Central memory CD8-positive, alpha-beta T cell (primary cell): Measurements from ENCODE around the gene SZRD1.
"Not testable (repeated sequence)": the region's sequence is repeated elsewhere in the genome, so short reads cannot be mapped to it uniquely, and the experiment has no call there.

Experiments used
- ATAC-seq: fragments of 150-1000 bp; cut with Tn5 transposase; replicated peaks from 2 replicates; pipeline ENCODE4 v1.10.0; 2022; ENCODE audit warnings: mild to moderate bottlenecking, moderate FRiP score, moderate number of reproducible peaks; ENCODE audit not compliant: poor library complexity, severe bottlenecking; ENCODE audit errors: extremely low read depth
- DNase-seq, 2 donors: peaks; one replicate each; pipeline ENCODE4 v3.0.0; 2021; ENCODE audit warnings: low spot score in 2 of 2
- H3K27ac Mint-ChIP-seq: one replicate; pipeline ENCODE4 v1.8.0; 2022; ENCODE audit warnings: low read depth, mild to moderate bottlenecking, moderate library complexity, mixed read lengths
- H3K27me3 Mint-ChIP-seq: one replicate; pipeline ENCODE4 v1.8.0; 2022; ENCODE audit warnings: mixed read lengths
- H3K36me3 Mint-ChIP-seq: one replicate; pipeline ENCODE4 v1.8.0; 2022; ENCODE audit warnings: mild to moderate bottlenecking, moderate library complexity, mixed read lengths; ENCODE audit not compliant: insufficient read depth
- H3K4me1 Mint-ChIP-seq: one replicate; pipeline ENCODE4 v1.8.0; 2022; ENCODE audit warnings: mixed read lengths
- H3K4me3 Mint-ChIP-seq: one replicate; pipeline ENCODE4 v1.8.0; 2022; ENCODE audit warnings: mild to moderate bottlenecking, moderate library complexity, mixed read lengths
- H3K9me3 Mint-ChIP-seq: one replicate; pipeline ENCODE4 v1.8.0; 2022; ENCODE audit warnings: mixed read lengths

The SZRD1 gene

GRCh38 chr1:16349847-16350406 lies 17.1 kb upstream of the SZRD1 start:
- ATAC-seq (no peak), DNase-seq (no peak)
- H3K36me3 Mint-ChIP-seq = peaks cover 8% of the 10 kb centered on the region
- H3K4me3 Mint-ChIP-seq = peak overlapping the region; percentile 88
- H3K27ac Mint-ChIP-seq = peak overlapping the region; percentile 87
- H3K27me3 Mint-ChIP-seq = no peaks in the 10 kb centered on the region
- H3K4me1 Mint-ChIP-seq = peaks cover 18% of the 10 kb centered on the region
- H3K9me3 Mint-ChIP-seq = no peaks in the 10 kb centered on the region

- ATAC-seq (no peak), DNase-seq (no peak)
- Mint-ChIP-seq H3K4me3 (peak overlapping the region; percentile 88), H3K36me3 (peaks cover 10% of the 10 kb centered on the region), H3K9me3 (no peaks in the 10 kb centered on the region), H3K4me1 (peaks cover 13% of the 10 kb centered on the region), H3K27me3 (no peaks in the 10 kb centered on the region), H3K27ac (peak overlapping the region; percentile 87)
These were observed 15.5 kb upstream of the SZRD1 start for GRCh38 chr1:16351456-16351993.

GRCh38 chr1:16351994-16352841 lies 14.8 kb upstream of the SZRD1 start, which contains the start of gene FBXO42:
TSS of gene FBXO42 (minus strand) at chr1:16352480. CDS start at chr1:16315418, 37,062 bp downstream.
- H3K27ac Mint-ChIP-seq = peak within 1 kb of the TSS; percentile 87
- no peaks in the 10 kb centered on the region for H3K27me3 Mint-ChIP-seq
- H3K9me3 Mint-ChIP-seq = no peaks in the 10 kb centered on the region
- peak within 1 kb of the TSS; percentile 88 for H3K4me3 Mint-ChIP-seq
- DNase-seq = peak; percentile 84 to 90
- peaks cover 13% of the 10 kb centered on the region for H3K4me1 Mint-ChIP-seq
- ATAC-seq = peak; percentile 94
- peaks cover 10% of the 10 kb centered on the region for H3K36me3 Mint-ChIP-seq

- H3K27ac Mint-ChIP-seq = peak overlapping the region; percentile 87
- H3K4me3 Mint-ChIP-seq = peak overlapping the region; percentile 88
- no peaks in the 10 kb centered on the region for H3K27me3 Mint-ChIP-seq
- no peaks in the 10 kb centered on the region for H3K9me3 Mint-ChIP-seq
- ATAC-seq (no peak), DNase-seq (no peak)
- peaks cover 13% of the 10 kb centered on the region for H3K4me1 Mint-ChIP-seq
- H3K36me3 Mint-ChIP-seq = peaks cover 10% of the 10 kb centered on the region
These were observed 14.1 kb upstream of the SZRD1 start for GRCh38 chr1:16352842-16353535.

GRCh38 chr1:16354619-16355018 lies 12.4 kb upstream of the SZRD1 start:
- Mint-ChIP-seq H3K36me3 (peaks cover 10% of the 10 kb centered on the region), H3K4me3 (no peak overlapping the region), H3K9me3 (no peaks in the 10 kb centered on the region)

GRCh38 chr1:16356867-16357266 lies 10.2 kb upstream of the SZRD1 start:
- peaks cover 7% of the 10 kb centered on the region for H3K36me3 Mint-ChIP-seq
- no peak overlapping the region for H3K4me3 Mint-ChIP-seq
- no peaks in the 10 kb centered on the region for H3K27me3 Mint-ChIP-seq
- no peaks in the 10 kb centered on the region for H3K4me1 Mint-ChIP-seq
- no peak for DNase-seq
- ATAC-seq = no peak
- no peak overlapping the region for H3K27ac Mint-ChIP-seq
- H3K9me3 Mint-ChIP-seq = no peaks in the 10 kb centered on the region

More at GRCh38 chr1:16354619-16355018, 12.4 kb upstream of the SZRD1 start:
- DNase-seq = no peak
- no peaks in the 10 kb centered on the region for H3K27me3 Mint-ChIP-seq
- H3K27ac Mint-ChIP-seq = no peak overlapping the region
- ATAC-seq = no peak
- peaks cover 13% of the 10 kb centered on the region for H3K4me1 Mint-ChIP-seq

- not testable (repeated sequence) for H3K27me3 Mint-ChIP-seq, H3K4me3 Mint-ChIP-seq, DNase-seq, H3K27ac Mint-ChIP-seq, ATAC-seq, H3K9me3 Mint-ChIP-seq
- Mint-ChIP-seq H3K4me1 (peaks cover 18% of the 10 kb centered on the region), H3K36me3 (peaks cover 11% of the 10 kb centered on the region)
These were observed 1.9 kb upstream of the SZRD1 start for GRCh38 chr1:16365146-16365498.

- Mint-ChIP-seq H3K27me3 (no peaks in the 10 kb centered on the region), H3K4me1 (peaks cover 30% of the 10 kb centered on the region), H3K4me3 (peak overlapping the region; percentile 97), H3K9me3 (no peaks in the 10 kb centered on the region), H3K36me3 (peaks cover 14% of the 10 kb centered on the region), H3K27ac (peak overlapping the region; percentile 96)
- peak; percentile 75 to 81 for DNase-seq
- ATAC-seq = peak; percentile 69
These were observed 371 bp downstream of the SZRD1 start for GRCh38 chr1:16367258-16367967.

- Mint-ChIP-seq H3K36me3 (peaks cover 17% of the 10 kb centered on the region), H3K27me3 (no peaks in the 10 kb centered on the region), H3K4me3 (peak overlapping the region; percentile 97), H3K4me1 (peaks cover 37% of the 10 kb centered on the region), H3K27ac (peak overlapping the region; percentile 96), H3K9me3 (no peaks in the 10 kb centered on the region)
- DNase-seq (no peak), ATAC-seq (no peak)
These were observed 1.2 kb downstream of the SZRD1 start for GRCh38 chr1:16367968-16368890.

- Mint-ChIP-seq H3K4me3 (no peak overlapping the region), H3K27ac (no peak overlapping the region), H3K4me1 (peaks cover 48% of the 10 kb centered on the region), H3K9me3 (no peaks in the 10 kb centered on the region), H3K36me3 (peaks cover 23% of the 10 kb centered on the region), H3K27me3 (no peaks in the 10 kb centered on the region)
- DNase-seq = no peak
- ATAC-seq = no peak
These were observed 2.8 kb downstream of the SZRD1 start for GRCh38 chr1:16369821-16370220.

- ATAC-seq (no peak), DNase-seq (no peak)
- Mint-ChIP-seq H3K4me3 (peak overlapping the region; percentile 42), H3K27me3 (no peaks in the 10 kb centered on the region), H3K9me3 (no peaks in the 10 kb centered on the region), H3K4me1 (peaks cover 58% of the 10 kb centered on the region), H3K27ac (peak overlapping the region; percentile 73), H3K36me3 (peaks cover 26% of the 10 kb centered on the region)
These were observed 4.7 kb downstream of the SZRD1 start for GRCh38 chr1:16371725-16372124.
